ENCODE results near the gene GPALPP1.
"Not testable (repeated sequence)": the region's sequence is repeated elsewhere in the genome, so short reads cannot be mapped to it uniquely, and the experiment has no call there.

Gene GPALPP1, protein sequence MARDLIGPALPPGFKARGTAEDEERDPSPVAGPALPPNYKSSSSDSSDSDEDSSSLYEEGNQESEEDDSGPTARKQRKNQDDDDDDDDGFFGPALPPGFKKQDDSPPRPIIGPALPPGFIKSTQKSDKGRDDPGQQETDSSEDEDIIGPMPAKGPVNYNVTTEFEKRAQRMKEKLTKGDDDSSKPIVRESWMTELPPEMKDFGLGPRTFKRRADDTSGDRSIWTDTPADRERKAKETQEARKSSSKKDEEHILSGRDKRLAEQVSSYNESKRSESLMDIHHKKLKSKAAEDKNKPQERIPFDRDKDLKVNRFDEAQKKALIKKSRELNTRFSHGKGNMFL

DNA sequence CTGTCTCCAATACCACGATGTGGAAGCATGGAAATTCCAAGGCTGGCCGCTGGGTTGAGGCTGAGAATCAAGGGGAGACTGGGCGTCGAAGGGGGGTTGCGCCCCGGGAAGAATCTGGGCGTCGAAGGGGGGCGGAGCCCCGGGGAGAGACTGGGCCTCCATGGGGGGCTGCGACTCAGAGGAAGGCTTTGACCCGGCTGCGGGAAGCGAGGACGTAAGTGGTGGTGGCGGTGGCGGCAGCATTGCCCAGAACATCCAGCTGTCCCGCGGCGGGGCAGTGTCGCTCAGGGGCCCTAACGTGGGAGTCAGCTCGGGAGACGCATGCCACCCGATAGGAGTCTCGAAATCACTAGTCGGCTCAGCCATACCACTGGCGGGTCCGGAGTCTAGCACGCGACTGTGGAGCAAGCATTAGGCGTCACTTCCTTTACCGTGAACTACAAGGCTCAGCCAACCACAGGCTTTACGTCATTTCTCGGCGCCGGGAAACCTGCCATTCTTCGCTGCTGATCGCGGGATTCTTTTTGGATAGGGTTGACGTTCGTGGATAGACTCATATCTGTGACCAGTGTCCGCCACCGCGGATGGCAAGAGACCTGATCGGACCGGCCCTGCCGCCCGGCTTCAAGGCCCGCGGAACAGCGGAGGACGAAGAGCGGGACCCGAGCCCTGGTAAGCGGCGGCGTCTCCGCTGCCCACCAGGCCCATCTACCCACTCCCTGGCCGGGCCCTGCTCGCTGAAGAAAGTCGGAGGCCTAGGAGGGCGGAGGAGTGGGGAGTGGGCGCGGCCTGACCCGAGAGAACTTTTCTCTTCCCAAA is at the start of gene GPALPP1, which contains the start of gene NUFIP1:
TSS of gene GPALPP1 (plus strand) at position 468 of the 819 bp plus-strand sequence. CDS start at position 585, 117 bp downstream.
TSS of gene NUFIP1 (minus strand) at position 401 of the 819 bp plus-strand sequence. CDS start at position 366, 35 bp downstream.
- peak; percentile 98 for DNase-seq

- not testable (repeated sequence) for DNase-seq
These were observed 45.9 kb upstream of the GPALPP1 start for GRCh38 chr13:44943411-44943810.

DNA sequence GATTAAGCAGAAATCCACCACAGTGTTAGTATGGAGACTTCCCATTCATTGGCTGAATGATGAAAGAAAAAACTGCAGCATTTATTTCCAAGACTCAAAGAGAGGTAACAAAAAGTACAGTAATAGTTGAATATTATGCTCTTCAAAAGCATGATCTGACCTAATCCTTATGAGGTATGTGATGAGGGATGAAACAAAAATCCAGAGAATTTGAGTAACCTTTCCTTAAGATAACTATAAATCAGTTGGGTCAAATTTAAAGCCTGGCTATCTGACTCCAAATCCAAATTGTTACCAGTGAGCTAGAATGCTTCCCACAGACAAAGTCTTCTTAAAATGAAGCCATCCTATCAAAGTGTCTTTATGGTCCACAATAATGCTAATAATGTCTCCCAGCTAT is 38.2 kb upstream of the GPALPP1 start:
- DNase-seq: no peak

DNA sequence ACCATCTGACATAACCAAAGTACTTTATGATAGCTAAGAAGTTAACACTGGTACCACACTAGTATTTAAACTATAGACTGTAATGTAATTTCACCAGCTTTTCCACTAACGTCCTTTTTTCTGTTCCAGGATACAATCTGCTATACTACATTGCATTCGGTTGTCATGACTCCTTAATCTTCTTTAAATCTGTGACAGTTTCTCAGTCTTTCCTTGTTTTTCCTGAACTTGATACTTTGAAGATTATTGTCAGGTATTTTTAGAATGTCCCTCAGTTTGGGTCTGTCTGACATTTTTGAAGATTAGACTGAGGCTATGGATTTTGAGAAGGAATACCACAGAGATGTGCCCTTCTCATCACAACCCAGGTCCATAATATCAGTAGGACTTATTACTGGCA is 36.7 kb upstream of the GPALPP1 start:
- no peak for DNase-seq

GRCh38 chr13:44954224-44954623 is 35.1 kb upstream of the GPALPP1 start:
- no peak for DNase-seq

- no peak for DNase-seq
These were observed 33.9 kb upstream of the GPALPP1 start for GRCh38 chr13:44955406-44955805.

DNA sequence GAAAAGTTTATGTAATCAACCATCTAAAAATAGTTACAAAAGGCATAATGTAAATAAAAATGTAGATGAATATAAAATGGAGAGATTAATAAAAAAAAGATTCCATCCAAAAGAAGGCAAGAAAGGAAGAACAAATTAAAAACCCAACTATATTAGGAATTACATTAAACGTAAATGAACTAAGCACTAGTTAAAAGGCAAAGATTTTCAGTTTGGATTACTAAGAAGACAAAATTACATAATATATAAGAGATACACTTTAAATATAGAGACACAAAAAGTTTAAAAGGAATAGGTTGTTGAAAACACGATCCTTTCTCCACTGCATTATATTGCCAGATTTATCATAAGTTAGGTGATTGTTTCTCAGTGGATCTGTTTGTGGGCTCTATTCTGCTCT is 27.3 kb upstream of the GPALPP1 start:
- DNase-seq: no peak

- no peak for DNase-seq
These were observed 21.5 kb upstream of the GPALPP1 start for GRCh38 chr13:44967704-44968433.

DNA sequence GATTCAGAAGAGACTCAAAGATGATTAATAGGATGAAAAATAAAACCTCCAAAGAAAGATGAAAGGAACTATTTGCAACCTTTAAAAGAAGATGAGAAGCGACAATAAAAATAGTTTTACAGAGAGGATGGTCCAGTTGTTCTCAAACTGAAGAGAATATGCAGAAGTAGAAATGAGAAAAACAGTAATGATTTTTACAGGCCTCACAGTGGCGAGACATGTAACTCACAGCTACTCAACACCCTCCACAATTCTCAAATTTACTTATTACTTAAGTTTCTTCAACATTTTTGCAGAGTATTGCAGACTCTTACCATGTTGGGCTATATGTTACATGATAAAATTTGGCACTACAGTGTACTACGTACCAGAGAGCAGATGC is 20.9 kb upstream of the GPALPP1 start:
- no peak for DNase-seq

- no peak for DNase-seq
These were observed 19.5 kb upstream of the GPALPP1 start for GRCh38 chr13:44969551-44970484.

DNA sequence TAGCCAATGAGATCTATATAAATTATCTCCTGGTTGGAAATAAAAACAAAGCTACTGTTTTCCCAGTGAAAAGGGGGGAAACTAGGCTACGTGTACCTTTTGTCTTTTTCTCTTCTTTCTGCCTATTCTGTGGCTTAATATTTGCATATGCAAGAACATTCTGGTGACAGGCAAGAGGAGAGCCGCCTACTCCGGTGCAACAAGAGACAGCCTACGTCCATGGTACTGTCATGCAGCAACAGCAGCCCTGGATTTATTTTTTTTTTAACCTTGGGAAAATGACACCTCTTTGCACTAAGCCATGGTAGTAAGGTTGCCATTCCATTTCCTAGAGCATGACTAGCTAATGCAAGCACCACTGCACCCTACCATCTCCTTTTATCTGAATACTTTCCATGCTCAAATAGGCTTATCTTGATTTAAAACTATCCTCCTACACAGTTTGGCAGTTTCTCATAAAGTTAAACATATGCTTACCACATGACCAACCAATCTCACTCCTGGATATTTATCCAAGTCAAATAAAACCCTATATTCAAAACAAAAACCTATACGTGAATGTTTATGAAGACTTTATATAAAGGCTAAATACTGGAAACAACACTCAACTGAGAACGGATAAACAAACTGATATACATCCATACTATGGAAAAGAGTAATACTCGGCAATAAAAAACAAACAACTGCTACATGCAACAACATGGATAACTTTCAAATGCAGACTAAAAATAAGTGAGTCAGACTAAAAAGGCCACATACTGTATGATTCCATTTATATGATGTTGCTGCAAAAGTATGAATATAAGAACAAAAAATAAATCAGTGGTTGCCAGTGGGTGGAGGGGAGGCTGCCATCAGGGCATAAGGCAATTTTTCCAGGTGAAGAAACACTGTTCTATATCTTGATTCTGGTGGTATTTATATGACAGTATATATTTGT is 17.4 kb upstream of the GPALPP1 start:
- DNase-seq: no peak

DNA sequence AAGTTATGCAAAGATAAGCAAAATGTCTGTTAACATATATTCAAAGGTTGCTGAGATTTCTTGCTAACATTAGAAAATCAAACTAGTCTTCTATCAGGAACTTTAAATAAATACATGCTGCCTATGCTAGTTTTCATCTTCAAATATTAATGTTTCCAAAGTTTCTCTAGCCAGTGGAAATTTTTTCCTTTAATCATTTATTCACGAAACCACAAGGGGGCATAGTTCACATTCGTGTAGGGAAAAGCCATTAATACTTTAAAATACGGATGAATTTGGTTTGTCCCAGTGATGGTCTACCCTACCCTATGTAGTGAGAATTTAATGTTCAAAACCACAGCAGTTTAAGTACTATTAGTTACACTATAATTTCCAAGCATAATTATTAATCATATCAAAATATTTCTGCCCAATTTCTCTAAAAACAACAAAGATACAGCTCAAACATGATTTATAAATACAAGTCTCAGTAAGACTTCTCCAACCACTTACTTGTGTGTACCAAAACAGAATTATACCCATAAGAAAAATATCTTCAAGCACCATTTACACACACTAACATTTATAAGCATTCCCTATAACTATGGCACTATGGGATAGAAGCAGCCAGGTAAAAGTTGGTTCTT is 16.3 kb upstream of the GPALPP1 start:
- no peak for DNase-seq

DNA sequence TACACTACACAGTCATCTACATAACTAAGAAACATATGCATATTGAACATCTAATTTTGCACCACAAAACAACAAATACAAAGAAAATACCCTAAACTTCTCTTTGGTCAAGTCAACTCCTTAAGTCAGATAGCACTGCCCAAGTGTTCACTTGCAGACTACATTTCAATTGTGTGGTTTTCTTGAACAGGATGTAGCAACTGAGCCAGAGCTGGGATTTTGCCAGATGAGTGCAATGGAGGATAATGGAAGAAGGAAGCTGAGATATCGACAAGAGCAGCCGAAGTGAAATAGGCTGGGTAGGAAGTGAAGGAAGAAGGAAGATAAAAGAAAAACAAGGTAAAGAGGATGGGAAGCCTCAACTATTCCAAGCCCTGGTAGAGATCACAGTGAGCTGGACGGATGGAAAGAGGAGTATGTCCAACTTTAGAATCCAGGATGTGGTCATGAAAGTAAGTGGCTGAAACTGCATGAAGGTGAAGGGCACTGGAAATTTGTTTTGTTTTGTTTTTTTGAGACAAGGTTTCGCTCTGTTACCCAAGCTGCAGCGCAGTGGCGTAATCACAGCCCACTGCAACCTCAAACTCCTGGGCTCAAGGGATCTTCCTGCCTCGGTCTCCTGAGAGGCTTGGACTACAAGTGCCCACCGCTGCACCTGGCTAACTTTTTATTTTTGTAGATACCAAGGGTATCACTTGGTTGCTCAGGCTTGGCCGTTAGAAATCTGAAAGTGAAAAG is 15.1 kb upstream of the GPALPP1 start:
- no peak for DNase-seq

DNA sequence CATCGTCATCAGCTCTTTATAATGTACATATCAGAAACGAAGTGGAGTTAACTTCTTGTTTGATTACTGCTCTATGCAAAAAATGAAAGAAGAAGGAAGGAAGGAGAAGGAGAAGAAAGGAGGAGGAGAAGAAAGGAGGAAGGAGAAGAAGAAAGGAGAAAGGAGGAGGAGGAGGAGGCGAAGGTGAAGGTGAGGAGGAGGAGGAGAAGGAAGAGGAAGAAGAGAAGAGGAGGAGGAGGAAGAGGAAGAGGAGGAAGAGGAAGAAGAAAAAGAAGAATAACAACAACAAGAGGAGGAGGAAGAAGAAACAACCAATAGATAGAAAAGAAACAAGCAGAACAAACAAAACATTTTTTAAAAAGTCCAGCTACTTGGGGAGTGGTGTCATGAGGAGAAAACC is 13.1 kb upstream of the GPALPP1 start:
- no peak for DNase-seq

DNA sequence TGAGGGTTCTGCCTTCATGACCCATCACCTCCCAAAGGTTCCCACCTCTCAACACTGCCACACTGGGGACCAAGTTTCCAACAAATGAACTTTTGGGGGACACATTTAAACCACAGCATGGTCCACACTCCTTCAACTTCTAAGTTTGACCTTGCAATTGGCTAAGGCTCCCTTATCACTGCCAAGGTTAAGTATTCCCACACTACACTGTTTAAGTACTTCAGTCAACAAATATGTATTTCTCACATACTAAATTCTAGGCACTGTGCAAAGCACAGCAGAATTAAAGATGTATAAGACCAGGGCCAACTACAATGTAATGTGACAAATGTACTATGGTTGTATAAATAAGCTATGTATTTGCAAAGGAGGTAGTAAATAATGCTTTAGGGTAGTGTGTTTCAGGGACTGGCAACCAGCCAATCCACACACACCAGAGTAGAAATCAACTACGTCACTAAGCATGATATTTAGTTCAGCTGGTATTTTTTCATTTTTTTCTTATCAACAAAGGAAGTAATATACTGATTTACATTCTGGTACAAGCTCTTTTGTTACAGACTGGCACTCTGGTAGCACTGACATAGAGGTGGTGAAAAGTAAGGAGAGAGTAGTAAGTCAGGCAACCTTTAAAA is 12.3 kb upstream of the GPALPP1 start:
- no peak for DNase-seq

DNA sequence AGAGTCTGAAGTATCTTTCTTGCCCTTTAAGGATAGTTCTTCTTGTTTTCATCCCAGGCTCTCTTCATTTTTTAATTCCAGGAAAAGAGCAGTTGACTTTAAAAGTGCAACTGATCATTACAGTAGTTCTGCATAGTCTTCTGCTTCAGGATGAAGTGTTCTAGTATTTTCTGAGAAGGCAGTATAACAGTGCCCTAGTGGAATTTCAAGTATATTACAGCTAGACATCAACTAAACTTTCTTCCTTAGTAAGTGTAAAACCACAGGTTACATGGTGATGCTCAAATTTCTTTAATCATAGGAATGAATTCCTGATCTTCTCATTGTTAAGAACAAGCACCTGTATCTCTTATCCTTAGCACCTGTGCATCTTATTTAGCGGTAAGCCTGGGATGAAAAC is 11.0 kb upstream of the GPALPP1 start:
- DNase-seq: no peak

- DNase-seq: peak; percentile 27
These were observed 603 bp downstream of the GPALPP1 start for GRCh38 chr13:44989941-44990340.

- DNase-seq: no peak
These were observed 14.1 kb downstream of the GPALPP1 start for GRCh38 chr13:45003417-45003816.

- DNase-seq: no peak
These were observed 14.8 kb downstream of the GPALPP1 start for GRCh38 chr13:45004096-45004495.
